CD4-positive, alpha-beta T cell treated with Interleukin-4 for 4 hours (primary cell): ENCODE data around the gene TLX3.

Experiments
- DNase-seq: peaks from one replicate; pipeline ENCODE4 v3.0.0-alpha.2; 2020

The TLX3 gene

GRCh38 chr5:171306781-171307591, 2.1 kb upstream of the TLX3 start:
- DNase-seq: no peak

DNA sequence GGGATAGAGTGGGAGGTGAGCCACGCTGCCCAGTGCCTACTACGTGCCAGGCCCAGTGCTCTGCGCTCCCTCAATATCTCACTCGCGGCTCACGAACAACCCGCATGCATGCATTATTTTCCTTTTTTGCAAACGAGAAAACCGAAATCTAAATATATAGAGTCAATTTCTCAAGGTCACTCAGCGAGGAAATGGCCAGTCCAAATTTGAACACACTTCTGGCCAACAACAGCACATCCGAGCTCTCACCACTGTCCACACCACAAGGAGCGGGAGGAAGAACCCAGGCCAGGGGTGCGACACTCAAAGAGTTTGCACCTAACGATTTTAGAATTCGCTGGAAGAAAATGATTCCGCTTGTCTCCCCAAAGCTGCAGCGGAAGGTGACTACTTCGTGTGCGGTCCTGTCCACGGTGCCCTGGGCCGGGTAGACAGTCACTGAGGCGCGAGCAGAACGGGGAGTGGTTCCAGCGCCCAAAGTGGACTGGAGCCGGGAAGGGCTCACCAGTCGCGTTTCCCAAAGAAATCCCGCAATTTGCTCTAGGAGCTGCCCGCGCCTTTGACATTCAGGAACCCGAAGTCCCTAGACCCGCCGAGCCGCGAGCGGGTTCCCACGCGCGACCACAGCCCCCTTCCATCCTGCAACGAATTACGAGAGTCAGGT, 1.1 kb upstream of the TLX3 start:
- no peak for DNase-seq

- no peak for DNase-seq
These were observed 496 bp downstream of the TLX3 start for GRCh38 chr5:171309276-171310211.

- DNase-seq: no peak
These were observed 1.3 kb downstream of the TLX3 start for GRCh38 chr5:171310212-171310818.

GRCh38 chr5:171310819-171311321, 1.8 kb downstream of the TLX3 start:
- no peak for DNase-seq

DNA sequence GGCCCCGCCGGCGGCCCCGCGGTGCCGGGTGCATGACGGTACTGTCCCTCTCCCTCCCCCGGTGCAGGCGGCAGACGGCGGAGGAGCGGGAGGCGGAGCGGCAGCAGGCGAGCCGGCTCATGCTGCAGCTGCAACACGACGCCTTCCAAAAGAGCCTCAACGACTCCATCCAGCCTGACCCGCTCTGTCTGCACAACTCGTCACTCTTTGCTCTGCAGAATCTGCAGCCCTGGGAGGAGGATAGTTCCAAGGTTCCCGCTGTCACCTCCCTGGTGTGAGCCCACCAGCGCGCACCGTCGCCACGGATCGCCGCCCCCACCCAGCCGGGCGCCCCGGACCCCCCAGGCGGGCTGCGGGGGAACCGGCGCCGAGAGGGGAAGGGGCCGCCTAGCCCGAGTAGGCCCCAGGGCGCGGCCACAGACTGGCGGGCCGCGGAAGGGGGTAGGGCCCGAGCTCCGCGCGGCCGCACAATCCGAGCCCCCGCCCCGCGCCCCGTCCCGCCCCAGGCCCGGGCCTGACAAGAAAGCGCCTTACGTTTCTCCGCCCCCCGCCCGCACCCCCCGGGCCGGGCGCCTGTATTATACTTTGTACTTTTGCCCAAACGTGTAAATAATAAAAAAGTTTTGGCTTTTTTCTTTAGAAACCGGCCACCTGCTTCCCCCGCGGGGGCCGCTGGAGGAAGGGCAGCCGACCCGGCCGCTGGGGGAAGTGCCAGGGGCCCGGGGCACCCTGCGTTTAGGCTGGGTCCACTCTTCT, 2.5 kb downstream of the TLX3 start:
- no peak for DNase-seq

DNA sequence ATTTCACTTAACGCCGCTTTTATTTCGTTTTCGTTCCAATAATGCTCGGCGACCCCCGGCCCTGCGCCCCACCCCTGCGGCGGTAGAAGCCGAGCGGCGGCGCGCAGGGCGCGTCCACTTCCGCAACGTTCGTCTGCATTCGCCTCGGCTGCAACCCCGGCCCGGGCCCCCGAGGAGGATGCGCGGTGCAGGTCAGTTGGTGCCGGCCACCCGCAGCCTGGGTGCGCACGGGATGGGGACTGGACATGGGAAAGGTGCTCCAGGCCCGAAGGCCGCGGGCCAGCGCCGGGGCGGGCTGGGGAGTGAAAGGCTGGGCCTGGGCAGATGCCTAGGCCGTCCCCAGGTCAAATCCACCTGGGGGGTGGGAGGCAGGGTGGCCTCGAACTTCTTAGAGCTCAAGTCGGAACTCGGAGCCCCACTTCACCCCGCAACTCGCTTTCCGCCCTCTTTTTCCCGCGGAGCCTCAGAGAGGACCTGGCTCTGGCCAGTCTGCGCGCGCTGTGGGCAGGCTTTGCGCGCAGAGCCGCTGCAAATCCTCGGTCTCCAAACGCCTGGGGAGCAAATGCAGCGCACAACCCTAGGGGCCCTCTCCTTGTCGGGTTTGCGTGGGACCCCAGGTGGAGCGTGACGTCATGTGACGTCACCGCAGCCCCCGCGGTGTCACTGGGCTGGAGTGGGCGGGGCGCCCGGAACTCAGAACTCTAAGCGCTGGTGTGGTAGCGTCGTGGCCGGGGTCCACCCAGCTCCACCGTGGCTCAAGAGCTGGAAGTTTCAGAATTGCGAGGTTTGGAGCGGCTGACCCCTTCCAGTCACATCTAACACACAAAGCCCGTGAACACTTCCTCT, 3.3 kb downstream of the TLX3 start:
- no peak for DNase-seq

DNA sequence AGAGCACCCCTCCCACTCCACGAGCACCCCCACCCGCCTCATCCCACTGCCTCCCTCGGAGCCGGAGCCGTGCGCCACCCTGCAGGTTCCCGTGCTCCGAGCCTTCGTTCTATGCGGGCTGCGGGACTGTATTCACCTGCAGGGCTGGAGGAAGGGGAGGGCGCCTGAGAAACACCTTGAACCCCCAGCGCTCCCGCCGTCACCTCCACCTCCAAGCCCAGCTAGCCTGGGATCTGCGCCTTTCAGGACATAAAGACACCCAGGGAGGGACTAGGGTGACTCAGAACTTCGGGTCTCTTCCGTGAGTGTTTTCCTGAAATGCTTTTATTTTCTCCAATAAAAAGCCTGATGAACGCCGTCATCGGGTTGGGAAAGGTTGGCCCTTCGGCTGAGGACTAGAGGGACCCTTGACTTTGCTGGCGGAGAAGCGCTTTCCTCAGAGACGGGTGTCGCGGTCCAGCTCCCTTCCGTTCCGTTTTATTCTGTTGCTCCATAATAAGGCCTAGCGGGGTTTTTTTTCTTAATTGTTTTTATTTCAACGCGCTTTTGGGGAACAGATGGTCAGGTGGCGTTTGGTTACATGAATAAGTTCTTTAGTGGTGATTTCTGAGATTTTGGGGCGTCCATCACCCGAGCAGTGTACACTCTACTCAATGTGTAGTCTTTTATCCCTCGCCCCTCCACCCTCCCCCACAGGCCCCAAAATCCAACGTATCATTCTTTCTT, 4.6 kb downstream of the TLX3 start:
- DNase-seq: no peak

GRCh38 chr5:171314728-171315385, 5.8 kb downstream of the TLX3 start:
- DNase-seq: no peak

GRCh38 chr5:171315386-171315891, 6.4 kb downstream of the TLX3 start:
- no peak for DNase-seq

DNA sequence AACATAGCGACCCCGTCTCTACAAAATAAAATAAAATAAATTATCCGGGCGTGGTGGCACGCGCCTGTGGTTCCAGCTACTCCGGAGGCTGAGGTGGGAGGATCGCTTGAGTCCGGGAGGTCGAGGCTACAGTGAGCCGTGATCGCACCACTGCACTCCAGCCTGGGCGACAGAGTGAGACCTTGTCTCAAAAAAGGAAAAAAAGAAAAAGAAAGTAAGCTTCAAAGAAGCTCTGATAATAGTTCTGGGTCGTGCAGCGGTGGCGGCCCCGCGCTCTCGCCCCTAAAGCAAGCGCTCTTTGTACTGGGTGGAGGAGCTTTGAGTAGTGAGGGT, 6.8 kb downstream of the TLX3 start:
- DNase-seq: no peak

DNA sequence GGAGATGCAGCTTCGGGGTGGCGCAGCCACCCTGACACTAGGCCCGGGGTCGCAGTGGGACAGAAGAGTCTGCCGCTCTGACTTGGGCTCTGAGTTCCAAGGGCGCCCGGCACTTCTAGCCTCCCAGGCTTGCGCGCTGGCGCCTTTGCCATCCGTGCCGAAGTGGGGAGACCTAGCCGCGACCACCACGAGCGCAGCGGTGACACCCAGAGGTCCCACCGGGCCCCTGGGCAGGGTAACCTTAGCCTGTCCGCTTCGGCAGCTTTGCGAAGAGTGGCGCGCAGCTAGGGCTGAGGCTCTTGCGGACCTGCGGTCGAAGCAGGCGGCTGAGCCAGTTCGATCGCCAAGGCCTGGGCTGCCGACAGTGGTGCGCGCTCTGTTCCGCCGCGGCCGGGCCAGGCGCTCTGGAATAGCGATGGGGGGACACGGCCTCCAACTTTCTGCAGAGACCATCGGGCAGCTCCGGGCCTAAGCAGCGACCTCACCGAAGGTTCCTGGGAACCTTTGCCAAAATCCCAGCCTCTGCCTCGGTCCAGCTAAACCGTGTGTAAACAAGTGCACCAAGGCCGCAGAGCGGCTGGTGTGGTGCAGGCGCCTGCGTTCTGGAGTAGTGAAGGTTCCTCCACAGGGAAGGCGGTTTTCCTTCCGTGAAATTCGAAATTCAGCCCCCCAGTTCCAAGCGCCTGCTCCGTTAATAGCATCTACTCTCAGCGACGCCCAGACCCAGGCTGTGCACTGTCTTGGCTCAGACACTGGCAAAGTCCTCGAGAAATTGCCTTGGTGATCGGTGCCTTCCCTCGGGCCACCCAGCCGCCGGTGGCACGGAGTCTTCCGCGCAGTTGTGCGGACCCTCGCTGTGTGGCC, 7.4 kb downstream of the TLX3 start:
- no peak for DNase-seq

DNA sequence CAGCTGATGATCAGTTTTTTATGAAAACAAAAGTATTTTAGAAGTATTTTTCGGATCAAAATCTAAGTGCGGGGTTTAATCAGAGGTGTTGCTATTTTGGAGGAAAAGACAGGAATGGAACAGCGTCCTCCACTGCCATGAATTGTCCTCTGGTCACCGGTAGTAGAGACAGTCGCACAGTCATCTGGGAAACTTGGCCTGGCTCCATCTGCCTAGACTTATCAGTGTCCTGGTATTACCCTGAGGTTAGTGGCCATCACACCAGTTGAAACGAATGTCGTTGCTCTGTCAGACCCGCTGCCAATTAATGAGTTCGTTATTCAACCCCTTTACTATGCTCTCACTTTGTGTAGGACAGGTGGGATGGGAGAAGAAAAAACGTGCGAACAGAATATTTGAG, 8.2 kb downstream of the TLX3 start:
- no peak for DNase-seq

- no peak for DNase-seq
These were observed 9.0 kb downstream of the TLX3 start for GRCh38 chr5:171318026-171318425.

- DNase-seq: no peak
These were observed 12.4 kb downstream of the TLX3 start for GRCh38 chr5:171321447-171321846.

GRCh38 chr5:171322527-171322926, 13.5 kb downstream of the TLX3 start:
- no peak for DNase-seq

- no peak for DNase-seq
These were observed 14.0 kb downstream of the TLX3 start for GRCh38 chr5:171323007-171323406.

DNA sequence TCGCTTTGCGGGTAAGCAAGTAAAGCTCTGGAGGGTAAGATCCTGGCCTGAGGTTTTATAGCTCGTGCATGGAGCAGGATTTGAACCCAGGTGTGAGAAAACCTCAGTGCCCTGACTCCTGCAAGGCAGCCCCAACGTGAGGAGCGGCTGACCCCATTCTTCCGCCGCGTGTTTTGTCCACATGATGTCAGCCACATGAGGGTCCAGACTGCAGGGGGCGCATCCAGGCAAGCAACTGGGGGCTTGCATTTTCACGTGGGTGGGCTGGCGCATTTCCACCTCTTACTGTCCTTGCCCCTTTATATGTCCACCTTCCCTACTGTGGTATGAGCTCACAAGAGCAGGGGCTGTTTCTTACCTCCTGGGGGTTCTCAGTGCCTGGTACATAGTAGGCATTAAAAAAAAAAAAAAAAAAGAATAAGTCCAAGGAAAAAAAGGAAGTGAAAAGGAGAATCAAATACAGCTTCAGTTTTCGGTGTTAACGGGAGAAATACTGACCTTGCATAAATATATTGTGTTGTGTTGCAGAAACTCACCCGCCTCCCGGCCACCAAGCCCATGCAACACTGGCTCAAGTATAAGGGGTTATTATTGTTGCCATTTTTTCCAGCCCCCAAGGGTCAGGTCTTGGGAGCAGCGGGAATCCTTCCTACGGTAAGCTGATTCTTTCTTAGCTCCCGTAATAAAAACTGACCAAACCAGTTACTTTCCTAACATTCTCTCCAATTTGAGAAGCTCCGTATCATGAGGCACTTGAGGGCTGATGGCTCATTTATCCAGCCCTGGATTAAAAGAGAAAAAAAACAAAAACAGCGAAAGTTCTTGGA, 15.0 kb downstream of the TLX3 start:
- DNase-seq: no peak
